ENCODE measurements around the gene ZNF775.
"Not testable (repeated sequence)": the region's sequence is repeated elsewhere in the genome, so short reads cannot be mapped to it uniquely, and the experiment has no call there.

Gene ZNF775

DNA sequence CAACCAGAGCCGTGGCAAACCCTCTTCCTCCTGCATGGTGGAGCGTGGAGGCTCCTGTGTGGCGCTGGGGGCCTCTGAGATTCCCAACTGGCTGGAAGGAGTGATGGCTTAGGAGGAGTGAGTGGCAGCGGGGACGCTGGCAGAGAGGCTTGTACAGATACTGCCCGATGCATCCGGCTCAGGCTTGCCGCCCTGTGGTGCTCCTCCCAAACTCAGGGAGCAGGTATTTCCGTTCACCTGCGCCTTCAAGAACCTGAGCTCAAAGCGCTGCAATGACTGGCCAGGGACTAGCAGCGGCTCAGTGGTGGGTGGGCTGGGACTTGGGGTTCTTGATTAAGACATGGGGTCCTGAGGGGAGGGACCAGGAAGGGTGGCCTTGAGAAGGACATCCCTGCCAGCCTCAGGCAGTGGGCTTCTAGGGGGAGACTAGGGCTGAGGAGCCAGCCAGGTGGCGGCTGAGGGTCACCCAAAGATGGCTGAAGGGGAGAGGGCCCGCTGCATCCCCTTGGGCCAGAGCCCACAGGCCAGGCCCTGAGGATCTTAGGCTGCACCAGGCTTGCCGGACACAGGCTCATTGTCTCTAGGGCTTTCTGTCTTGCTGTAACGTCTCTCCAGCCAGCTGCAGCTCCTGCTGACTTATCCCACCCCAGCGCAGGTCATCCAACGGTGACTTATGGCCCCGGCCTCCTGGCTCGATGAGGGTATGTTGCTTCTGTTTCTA is 3.2 kb downstream of the ZNF775 start:
- no peak for DNase-seq (ENCODE audit: low read depth)

GRCh38 chr7:150382844-150383225 is 3.7 kb downstream of the ZNF775 start:
- no peak for DNase-seq (ENCODE audit: low read depth)

DNA sequence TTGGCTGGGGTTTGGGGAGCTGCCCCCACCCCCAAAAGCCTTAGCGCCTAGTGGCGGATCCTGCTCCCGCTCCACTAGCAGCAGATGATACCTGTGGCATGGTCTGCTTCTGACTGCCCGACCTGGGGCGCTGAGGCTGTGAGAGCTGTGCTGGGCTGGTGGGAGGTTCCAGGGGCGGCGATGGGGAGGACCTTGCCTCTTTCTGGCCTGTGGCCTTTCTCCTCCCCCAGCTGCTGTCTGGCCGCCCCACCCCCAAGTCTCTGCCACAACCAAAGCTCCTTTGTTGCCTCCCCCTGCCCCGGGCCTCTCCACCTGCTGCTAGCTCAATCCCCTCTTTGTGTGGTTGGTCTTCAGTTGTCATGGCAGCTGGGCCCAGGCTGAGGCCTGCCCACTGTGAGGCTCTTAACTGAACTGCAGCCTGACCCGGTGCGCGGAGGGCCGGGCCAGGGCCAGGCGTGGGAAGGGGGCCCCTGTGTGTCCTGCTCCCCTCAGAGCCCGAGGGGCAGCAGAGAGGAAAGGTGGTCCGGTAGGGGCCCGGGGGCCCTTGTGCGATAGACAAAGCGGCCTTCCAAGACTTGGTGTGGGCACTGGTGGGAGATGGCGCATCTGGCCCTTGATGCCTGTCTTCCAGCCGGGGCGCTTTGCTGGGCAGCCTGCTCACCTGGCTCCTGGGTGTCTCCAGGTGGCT is 4.7 kb downstream of the ZNF775 start:
- no peak for DNase-seq (ENCODE audit: low read depth)

DNA sequence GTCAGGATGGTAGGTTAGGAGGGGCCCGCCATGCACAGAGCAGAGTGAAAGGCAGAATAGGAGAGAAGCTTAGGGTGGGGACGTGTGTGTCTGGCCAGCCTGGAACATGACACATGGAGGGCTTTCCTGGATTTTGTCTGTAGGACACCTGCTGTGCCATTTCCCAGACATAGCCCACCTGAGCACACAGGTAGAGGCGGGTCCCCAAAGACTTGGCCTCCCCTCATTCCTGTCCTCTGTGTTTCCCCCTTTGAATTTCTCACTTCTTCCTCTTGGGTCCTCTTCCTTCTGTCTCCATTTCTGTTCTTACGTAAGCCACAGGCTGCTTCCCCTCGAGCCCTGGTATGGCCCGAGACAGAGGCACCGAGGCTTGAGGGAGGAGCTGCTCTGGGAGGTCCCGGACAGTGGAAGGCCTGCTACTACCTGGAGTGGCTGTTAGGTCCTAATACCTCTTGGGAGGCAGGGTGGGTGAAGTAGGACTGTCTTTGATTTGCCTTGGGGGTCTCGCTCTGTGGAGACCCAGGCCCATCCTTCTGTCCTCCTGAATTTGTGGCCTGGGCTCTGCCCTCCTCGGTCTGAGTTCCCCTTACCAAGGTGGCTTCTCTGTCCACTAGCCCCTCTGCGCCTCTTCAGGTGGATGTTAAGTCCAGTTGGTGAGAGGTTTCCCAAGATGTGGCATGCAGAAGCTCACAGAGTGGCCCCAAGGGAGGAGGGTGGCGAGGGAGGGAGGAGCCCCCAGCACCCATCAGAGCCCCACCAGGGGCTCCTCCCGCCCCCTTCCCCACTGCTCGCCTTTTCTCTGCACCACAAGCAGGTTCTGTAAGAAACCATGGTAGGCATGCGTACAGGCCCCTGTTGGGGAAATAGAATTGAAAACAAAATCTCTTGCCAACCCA is 5.5 kb downstream of the ZNF775 start:
- no peak for DNase-seq (ENCODE audit: low read depth)

GRCh38 chr7:150385302-150385723 is 6.2 kb downstream of the ZNF775 start:
- no peak for DNase-seq (ENCODE audit: low read depth)

DNA sequence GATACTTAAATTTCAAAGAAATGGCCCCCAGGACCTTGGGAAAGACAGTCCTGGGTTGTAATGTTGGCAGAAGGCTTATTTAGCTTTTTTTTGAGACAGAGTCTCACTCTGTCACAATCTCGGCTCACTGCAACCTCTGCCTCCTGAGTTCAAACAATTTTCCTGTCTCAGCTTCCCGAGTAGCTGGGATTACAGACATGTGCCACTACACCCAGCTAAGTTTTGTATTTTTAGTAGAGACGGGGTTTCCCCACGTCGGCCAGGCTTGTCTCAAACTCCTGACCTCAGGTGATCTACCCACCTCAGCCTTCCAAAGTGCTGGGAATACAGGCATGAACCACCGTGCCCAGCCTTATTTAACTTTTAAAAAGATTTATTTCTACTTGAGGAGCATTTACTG is 6.8 kb downstream of the ZNF775 start:
- not testable (repeated sequence) for DNase-seq (ENCODE audit: low read depth)

DNA sequence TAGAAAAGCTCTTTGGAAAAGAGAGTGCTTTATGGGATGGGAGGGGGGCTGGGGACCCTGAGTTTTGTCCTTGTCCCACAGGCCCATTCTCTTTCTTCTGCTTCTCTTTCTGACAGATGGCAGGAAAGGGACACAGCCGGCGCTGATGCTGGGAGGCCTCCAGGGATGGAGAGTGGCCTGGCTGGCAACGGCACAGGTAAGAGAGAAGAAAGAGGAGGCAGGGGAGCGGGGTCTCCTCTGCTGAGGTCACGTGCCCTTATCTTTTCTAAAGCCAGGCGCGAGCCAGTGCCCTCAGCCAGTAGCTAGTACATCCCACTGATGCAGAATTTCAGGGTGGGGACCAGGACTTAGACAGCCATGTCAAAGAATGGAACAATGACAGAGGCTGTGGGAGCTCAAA is 9.2 kb downstream of the ZNF775 start:
- DNase-seq (ENCODE audit: low read depth) = no peak

GRCh38 chr7:150388709-150389531 is 9.8 kb downstream of the ZNF775 start:
- no peak for DNase-seq (ENCODE audit: low read depth)

- no peak for DNase-seq (ENCODE audit: low read depth)
Observed at GRCh38 chr7:150389532-150389816, 10.3 kb downstream of the ZNF775 start.

GRCh38 chr7:150390205-150390604 is 11.1 kb downstream of the ZNF775 start:
- DNase-seq (ENCODE audit: low read depth) = no peak

GRCh38 chr7:150393325-150393724 is 14.2 kb downstream of the ZNF775 start:
- DNase-seq (ENCODE audit: low read depth) = no peak

GRCh38 chr7:150396426-150396825 is 17.3 kb downstream of the ZNF775 start:
- DNase-seq (ENCODE audit: low read depth) = no peak

- no peak for DNase-seq (ENCODE audit: low read depth)
Observed at GRCh38 chr7:150396851-150397260, 17.7 kb downstream of the ZNF775 start.

DNA sequence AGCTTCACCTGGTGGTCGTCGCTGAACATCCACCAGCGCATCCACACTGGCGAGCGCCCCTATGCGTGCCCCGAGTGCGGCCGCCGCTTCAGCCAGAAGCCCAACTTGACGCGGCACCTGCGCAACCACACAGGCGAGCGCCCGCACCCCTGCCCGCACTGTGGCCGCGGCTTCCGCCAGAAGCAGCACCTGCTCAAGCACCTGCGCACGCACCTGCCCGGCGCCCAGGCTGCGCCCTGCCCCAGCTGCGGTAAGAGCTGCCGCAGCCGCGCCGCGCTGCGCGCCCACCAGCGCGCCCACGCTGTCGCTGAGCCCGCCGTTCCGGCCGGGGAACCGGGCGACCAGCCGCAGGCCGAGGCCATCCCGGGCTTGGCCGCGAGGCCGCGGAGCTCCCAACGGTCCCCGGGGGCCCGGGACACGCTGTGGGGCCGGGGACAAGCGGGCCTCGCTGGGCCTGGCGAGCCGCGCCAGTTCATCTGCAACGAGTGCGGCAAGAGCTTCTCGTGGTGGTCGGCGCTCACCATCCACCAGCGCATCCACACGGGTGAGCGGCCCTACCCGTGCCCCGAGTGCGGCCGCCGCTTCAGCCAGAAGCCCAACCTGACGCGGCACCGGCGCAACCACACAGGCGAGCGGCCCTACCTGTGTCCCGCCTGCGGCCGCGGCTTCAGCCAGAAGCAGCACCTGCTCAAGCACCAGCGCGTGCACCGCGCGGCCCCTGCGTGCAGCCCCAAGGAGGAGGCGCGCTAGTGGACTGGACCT is 18.4 kb downstream of the ZNF775 start:
- DNase-seq (ENCODE audit: low read depth) = no peak

DNA sequence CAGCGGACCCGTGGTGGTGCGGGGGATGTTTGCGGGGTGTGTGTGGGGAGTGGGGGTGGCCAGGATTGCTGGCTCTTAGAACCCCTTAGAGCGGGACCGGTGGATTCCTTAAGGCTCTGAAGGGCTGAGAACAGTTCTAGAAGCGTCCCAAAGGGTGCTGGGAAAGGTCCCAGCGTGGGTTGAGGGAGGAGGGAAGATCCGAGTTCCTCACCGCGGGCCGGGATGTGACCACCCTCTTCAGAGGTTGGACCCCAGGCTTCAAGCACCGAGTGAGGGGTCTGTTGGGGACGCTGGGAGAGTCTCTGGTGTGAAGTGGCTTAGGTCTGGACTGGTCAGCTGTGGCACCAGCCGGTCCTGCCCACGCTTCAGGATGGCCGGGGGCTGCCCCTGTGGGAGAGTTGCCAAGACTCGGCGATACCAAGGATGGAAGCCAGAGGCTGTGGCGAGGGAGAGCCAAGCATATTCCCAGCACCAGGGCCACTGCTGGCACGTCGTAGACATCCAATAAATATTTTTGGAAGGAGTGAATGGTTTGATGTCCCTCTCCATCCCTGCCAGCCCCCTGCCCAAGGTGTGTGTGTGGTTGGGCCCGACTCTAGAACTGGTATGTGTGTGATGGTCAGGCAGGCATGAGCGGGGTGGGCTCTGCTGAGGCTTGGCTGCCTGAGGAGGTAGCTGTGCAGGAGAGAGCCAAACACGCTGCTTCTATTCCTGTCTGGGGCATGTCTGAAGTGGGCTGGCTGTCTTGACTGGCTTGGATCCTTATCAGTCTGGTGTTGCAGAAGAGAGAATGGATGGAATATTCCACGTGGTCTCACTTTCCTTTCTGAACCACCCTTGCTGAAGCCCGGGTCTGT is 19.2 kb downstream of the ZNF775 start:
- DNase-seq (ENCODE audit: low read depth) = no peak

- DNase-seq (ENCODE audit: low read depth) = no peak
Observed at GRCh38 chr7:150398965-150399320, 19.8 kb downstream of the ZNF775 start.

GRCh38 chr7:150399421-150400007 is 20.4 kb downstream of the ZNF775 start:
- no peak for DNase-seq (ENCODE audit: low read depth)

DNA sequence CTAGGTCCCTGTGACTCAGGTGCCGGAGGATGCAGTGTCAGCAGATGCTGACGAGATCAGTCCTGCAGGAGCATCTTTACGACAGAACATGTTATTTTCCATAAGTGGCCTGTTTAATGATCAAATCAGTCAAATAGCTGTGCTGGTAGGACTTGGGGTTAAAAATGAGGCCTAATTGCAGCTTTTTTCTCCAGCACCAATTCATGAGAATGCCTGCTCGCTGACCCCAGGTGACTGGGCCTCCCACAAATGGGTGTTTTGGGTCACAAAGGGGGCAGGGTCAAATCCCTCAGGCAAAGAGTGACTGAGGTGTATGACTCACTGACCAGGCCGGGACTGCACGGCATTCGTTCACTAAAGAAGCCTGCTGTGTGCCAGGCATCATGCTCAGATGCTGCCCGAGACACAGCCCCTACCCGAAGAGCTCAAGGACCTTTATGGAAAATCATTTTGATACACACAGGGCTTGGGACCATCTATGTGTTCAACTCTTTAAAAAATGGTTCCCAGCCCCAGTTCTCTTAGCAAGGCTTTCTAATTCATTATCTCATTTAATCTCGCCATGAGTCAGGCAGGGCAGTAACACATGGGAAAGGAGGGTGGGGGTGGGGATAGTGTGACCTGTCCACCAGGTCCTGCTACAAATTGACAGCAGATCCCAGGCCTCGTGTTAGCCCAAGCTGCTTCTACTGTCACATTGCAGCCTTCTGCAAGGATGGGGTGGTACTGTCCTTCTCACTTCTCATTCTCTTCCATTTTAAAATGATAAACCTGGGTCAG is 21.1 kb downstream of the ZNF775 start:
- no peak for DNase-seq (ENCODE audit: low read depth)

DNA sequence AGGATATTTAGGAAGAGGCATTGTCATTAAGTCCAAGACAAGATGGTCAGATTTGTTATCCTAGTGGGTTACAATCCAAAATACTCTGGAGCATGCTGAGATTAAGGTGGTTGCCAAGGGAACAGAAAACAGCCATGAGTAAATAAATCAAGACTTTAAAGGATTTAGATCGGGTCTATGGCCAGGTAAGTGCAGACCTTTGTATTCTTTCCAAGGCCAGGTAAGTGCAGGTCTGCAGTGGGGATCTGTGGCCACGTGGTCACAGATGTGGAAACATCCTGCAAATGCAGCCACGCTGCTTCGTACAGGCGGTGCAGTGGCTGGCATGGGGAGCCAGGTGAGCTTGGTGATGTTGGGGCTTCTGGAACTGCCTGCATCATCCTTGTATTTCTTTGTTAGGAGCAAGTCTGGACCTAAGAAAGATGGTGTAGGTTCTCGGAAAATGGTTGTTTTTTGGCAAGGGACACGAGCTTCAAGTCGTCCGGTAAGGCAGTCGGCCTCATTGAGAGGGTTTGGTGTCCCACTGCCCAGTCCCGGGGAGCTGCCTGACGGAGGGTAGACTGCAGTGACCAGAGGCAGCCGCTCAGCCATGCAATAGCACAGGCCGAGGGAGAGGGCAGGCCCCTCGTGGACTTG is 21.8 kb downstream of the ZNF775 start:
- no peak for DNase-seq (ENCODE audit: low read depth)

Data from fibroblast of the conjunctiva (primary cell).